GM12878 (cell line): Measurements from ENCODE around the gene CADPS. TPM values are rescaled to one million over a fixed set of nuclear protein-coding genes. Genes with fewer than 3 reads are reported as not detected.

ENCODE experiments used
- ATAC-seq: fragments of 200-7000 bp; cut with Tn5 transposase; 3 replicates; pipeline ENCODE4 v1.9.1; 2020; ENCODE audit warnings: mild to moderate bottlenecking, moderate library complexity
- BruUV-seq: library from RNA; stranded (reverse); fragments of 400-500 nt; replicated peaks from 2 replicates; lab custom pipeline; 2021; lab: Mats Ljungman, UMichigan
- CTCF ChIA-PET: fragments of 300-600 bp; sonication (Branson Sonifier 250); formaldehyde crosslinking; extraction: SDS; loops from one replicate; lab custom pipeline; 2021; ENCODE audit warnings: inconsistent platforms; lab: Yijun Ruan, JAX
- POLR2A ChIA-PET: fragments of 350-600 bp; formaldehyde crosslinking; extraction: SDS; loops from one replicate; lab custom pipeline; 2021; ENCODE audit warnings: inconsistent platforms; lab: Charles Lee
- RAD21 ChIA-PET: fragments of 300-600 bp; sonication (Branson Sonifier 250); formaldehyde crosslinking; loops from one replicate; lab custom pipeline; 2023; ENCODE audit warnings: antibody characterized with exemption; ENCODE audit not compliant: unreplicated experiment; lab: Charles Lee
- SMC1A ChIA-PET: fragments of 300-600 bp; sonication (Branson Sonifier 250); formaldehyde crosslinking; loops from one replicate; lab custom pipeline; 2023; ENCODE audit not compliant: unreplicated experiment, uncharacterized antibody; lab: Charles Lee
- DNase-seq: peaks from one replicate; pipeline ENCODE4 v3.0.0-alpha.2; 2011; ENCODE audit warnings: low read depth, low spot score
- FAIRE-seq: peaks from 3 replicates; lab custom pipeline; 2011; peaks lifted over from hg19 to GRCh38; lab: Jason Lieb, UNC
- H2AFZ ChIP-seq: 2 replicates; pipeline ENCODE4 v1.6.0; 2011; ENCODE audit warnings: low read depth, low read length, control low read depth; ENCODE audit not compliant: control insufficient read depth
- H3K27ac ChIP-seq: 2 replicates; pipeline ENCODE4 v1.5.1; 2011; ENCODE audit warnings: control low read depth; ENCODE audit not compliant: control insufficient read depth, insufficient read depth
- H3K27me3 ChIP-seq, 2 experiments: replicated peaks in 1 of 2; 2 replicates each; pipeline versions ENCODE4 v1.6.0 to v1.6.1; 2011; ENCODE audit warnings: low read length in 1 of 2; ENCODE audit not compliant: control insufficient read depth in 2 of 2, insufficient read depth in 2 of 2
- H3K36me3 ChIP-seq, 2 experiments: 2 replicates each; pipeline ENCODE4 v1.5.1; 2011; ENCODE audit warnings: low read length in 1 of 2; ENCODE audit not compliant: control insufficient read depth in 2 of 2, insufficient read depth in 2 of 2
- H3K4me1 ChIP-seq: 2 replicates; pipeline ENCODE4 v1.6.1; 2011; ENCODE audit warnings: mild to moderate bottlenecking, low read length, moderate library complexity, mixed read lengths; ENCODE audit not compliant: control insufficient read depth, insufficient read depth
- H3K4me2 ChIP-seq: 2 replicates; pipeline ENCODE4 v1.6.0; 2011; ENCODE audit warnings: control low read depth; ENCODE audit not compliant: control insufficient read depth, insufficient read depth
- H3K4me3 ChIP-seq: fragments of 200-600 bp; sonication (generic); 2 replicates; pipeline ENCODE4 v1.5.1; 2016
- H3K79me2 ChIP-seq: 2 replicates; pipeline ENCODE4 v1.6.0; 2011; ENCODE audit warnings: low read length; ENCODE audit not compliant: control insufficient read depth, insufficient read depth
- H3K9ac ChIP-seq: 2 replicates; pipeline ENCODE4 v1.8.0; 2011; ENCODE audit warnings: low read length, control low read depth, mixed read lengths; ENCODE audit not compliant: control insufficient read depth, insufficient read depth
- H3K9me3 ChIP-seq: replicated peaks from 3 replicates; pipeline ENCODE4 v1.5.1; 2011; ENCODE audit warnings: mild to moderate bottlenecking, low read length; ENCODE audit not compliant: control insufficient read depth, insufficient read depth
- H4K20me1 ChIP-seq: 2 replicates; pipeline ENCODE4 v1.6.0; 2011; ENCODE audit not compliant: control insufficient read depth, insufficient read depth
- CREM ChIP-seq: IDR thresholded peaks from 2 replicates; pipeline ENCODE4 v1.6.1; 2014; ENCODE audit warnings: antibody characterized with exemption, low read depth
- MEF2B ChIP-seq: fragments of 450-650 bp; IDR thresholded peaks from 2 replicates; pipeline ENCODE4 v1.6.1; 2018; ENCODE audit warnings: mild to moderate bottlenecking, moderate library complexity; ENCODE audit not compliant: partially characterized antibody, poor library complexity, severe bottlenecking
- RAD21 ChIP-seq: IDR thresholded peaks from 2 replicates; pipeline ENCODE4 v1.6.1; 2011; ENCODE audit warnings: mild to moderate bottlenecking, low read depth, low read length, moderate library complexity; ENCODE audit not compliant: insufficient read depth
- SPI1 ChIP-seq: IDR thresholded peaks from 2 replicates; pipeline ENCODE4 v1.6.1; 2011; ENCODE audit warnings: low read depth, mild to moderate bottlenecking, low read length, moderate library complexity, borderline replicate concordance; ENCODE audit not compliant: insufficient read depth
- SUZ12 ChIP-seq: fragments of 200-600 bp; sonication (generic); IDR thresholded peaks from one replicate; pipeline ENCODE4 v1.6.1; 2018; ENCODE audit warnings: antibody characterized with exemption, mild to moderate bottlenecking; ENCODE audit not compliant: unreplicated experiment
- USF1 ChIP-seq: IDR thresholded peaks from 2 replicates; pipeline ENCODE4 v1.6.1; 2011; ENCODE audit warnings: borderline replicate concordance, low read depth, mild to moderate bottlenecking, moderate library complexity, mixed read lengths, low read length; ENCODE audit not compliant: insufficient read depth; ENCODE audit errors: extremely low read length
- WGBS: methylation state at CpG from one replicate; pipeline ENCODE4 v1.1.6; 2016; ENCODE audit warnings: low lambda C conversion rate; ENCODE audit not compliant: insufficient replicate concordance, insufficient coverage; ENCODE audit errors: missing lambda C conversion rate; 5-methylcytosine and 5-hydroxymethylcytosine counted together
- in situ Hi-C: fragments of 300-500 bp; cut with MboI; formaldehyde crosslinking; loops from 9 replicates; pipeline ENCODE4 v1.14.3; 2018; ENCODE audit warnings: mixed read lengths
- intact Hi-C: fragments of 100-400 bp; cut with micrococcal nuclease; formaldehyde crosslinking; loops from one replicate; pipeline ENCODE4 v1.14.2; 2022; ENCODE audit not compliant: unreplicated experiment
- polyA plus RNA-seq, 11 experiments: library from polyadenylated mRNA; depleted of rRNA in 4 of 11; unstranded in 6 of 11; stranded (reverse) in 5 of 11; fragments of >200 nt; fragmentation: Nextera tagmentation in 4 of 11; fragmentation: Illumina TruSeq in 1 of 11; extraction: Ambion mirVana in 4 of 11; extraction: Trizol in 1 of 11; gene quantifications; 1 replicate in 1 of 11; 2 replicates in 10 of 11; pipeline versions ENCODE4 v1.2.1 to v1.2.3, GENCODE V29; 2011 to 2016; ENCODE audit warnings: inconsistent platforms in 2 of 11, missing spikeins in 2 of 11, low read depth in 1 of 11
- total RNA-seq, 4 experiments: library from RNA; depleted of rRNA in 3 of 4; stranded (reverse); fragments of >200 nt in 3 of 4; fragmentation: Illumina TruSeq in 1 of 4; extraction: Trizol in 1 of 4; gene quantifications; 2 replicates each; pipeline versions ENCODE4 v1.2.1 to v1.2.3, GENCODE V29; 2013 to 2021
- TF ChIP-seq, protein P1 (sequence below): fragments of 450-650 bp; IDR thresholded peaks from 2 replicates; pipeline ENCODE4 v1.6.1; 2014; ENCODE audit warnings: mild to moderate bottlenecking
- TF ChIP-seq, protein P2 (sequence below): fragments of 450-650 bp; formaldehyde crosslinking; IDR thresholded peaks from 2 replicates; pipeline ENCODE4 v1.4.0; 2022; ENCODE audit warnings: mild to moderate bottlenecking, moderate library complexity

Gene CADPS
- total and polyA plus RNA-seq, 10 of the 15 experiments (the other 5 are each of a cell fraction or from before 2014, with no cell fraction given) = 0.20 TPM; not detected in 9

- TF ChIP-seq CREM (no peak), SPI1 (no peak), MEF2B (no peak)
- TF ChIP-seq, protein P1, sequence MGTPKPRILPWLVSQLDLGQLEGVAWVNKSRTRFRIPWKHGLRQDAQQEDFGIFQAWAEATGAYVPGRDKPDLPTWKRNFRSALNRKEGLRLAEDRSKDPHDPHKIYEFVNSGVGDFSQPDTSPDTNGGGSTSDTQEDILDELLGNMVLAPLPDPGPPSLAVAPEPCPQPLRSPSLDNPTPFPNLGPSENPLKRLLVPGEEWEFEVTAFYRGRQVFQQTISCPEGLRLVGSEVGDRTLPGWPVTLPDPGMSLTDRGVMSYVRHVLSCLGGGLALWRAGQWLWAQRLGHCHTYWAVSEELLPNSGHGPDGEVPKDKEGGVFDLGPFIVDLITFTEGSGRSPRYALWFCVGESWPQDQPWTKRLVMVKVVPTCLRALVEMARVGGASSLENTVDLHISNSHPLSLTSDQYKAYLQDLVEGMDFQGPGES = no peak
These were observed 221.4 kb downstream of the CADPS start (continued) for GRCh38 chr3:62653796-62654195.

DNA sequence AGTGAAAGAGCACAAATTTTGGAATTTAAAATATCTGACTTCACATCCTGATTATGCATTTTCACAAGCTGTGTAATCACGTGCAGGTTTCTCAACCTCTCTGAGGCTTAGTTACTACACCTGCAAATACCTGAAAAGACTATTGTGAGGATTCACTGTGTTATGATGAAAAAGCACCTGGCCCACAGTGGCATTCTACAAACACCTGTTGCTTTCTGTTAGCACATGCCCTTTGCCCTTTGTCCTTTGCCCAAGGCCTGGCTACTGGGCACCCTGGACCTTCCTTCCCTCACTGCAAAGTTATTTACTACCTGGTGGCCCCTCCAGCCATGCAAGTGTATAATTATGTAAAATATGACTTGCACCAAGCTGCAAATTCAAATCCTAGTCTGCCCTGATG lies 227.5 kb downstream of the CADPS start:
- intact Hi-C loops = no loop called here
- no TSS peak for BruUV-seq
- CTCF ChIA-PET = no interaction called here

More for the DNA sequence above, 227.5 kb downstream of the CADPS start:
- DNase-seq = no peak
- H3K27ac ChIP-seq = no peak overlapping the region
- H3K27me3 ChIP-seq = no peaks in the 10 kb centered on the region
- SMC1A ChIA-PET = no interaction called here
- H3K4me3 ChIP-seq = no peak overlapping the region
- H3K9ac ChIP-seq = no peak overlapping the region
- H3K4me2 ChIP-seq = no peak overlapping the region
- POLR2A ChIA-PET = no interaction called here
- no peak for FAIRE-seq
- no peaks in the 10 kb centered on the region for H4K20me1 ChIP-seq
- RAD21 ChIA-PET = no interaction called here
- H2AFZ ChIP-seq = no peak overlapping the region
- TF ChIP-seq SUZ12 (no peak), USF1 (no peak), RAD21 (no peak)
- TF ChIP-seq, protein P2, sequence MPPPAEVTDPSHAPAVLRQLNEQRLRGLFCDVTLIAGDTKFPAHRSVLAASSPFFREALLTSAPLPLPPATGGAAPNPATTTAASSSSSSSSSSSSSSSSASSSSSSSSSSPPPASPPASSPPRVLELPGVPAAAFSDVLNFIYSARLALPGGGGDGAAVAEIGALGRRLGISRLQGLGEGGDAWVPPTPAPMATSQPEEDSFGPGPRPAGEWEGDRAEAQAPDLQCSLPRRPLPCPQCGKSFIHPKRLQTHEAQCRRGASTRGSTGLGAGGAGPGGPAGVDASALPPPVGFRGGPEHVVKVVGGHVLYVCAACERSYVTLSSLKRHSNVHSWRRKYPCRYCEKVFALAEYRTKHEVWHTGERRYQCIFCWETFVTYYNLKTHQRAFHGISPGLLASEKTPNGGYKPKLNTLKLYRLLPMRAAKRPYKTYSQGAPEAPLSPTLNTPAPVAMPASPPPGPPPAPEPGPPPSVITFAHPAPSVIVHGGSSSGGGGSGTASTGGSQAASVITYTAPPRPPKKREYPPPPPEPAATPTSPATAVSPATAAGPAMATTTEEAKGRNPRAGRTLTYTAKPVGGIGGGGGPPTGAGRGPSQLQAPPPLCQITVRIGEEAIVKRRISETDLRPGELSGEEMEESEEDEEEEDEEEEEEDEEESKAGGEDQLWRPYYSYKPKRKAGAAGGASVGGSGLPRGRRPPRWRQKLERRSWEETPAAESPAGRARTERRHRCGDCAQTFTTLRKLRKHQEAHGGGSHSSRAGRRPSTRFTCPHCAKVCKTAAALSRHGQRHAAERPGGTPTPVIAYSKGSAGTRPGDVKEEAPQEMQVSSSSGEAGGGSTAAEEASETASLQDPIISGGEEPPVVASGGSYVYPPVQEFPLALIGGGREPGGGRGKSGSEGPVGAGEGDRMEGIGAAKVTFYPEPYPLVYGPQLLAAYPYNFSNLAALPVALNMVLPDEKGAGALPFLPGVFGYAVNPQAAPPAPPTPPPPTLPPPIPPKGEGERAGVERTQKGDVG (CRISPR knock-in tag) = no peak
- in situ Hi-C loops = no loop called here
- WGBS = 0% methylated on average over 1 of the region's 1 CpG
- H3K9me3 ChIP-seq = no peaks in the 10 kb centered on the region
- H3K36me3 ChIP-seq = no peaks in the 10 kb centered on the region
- no peak for ATAC-seq
- no peaks in the 10 kb centered on the region for H3K4me1 ChIP-seq
- H3K79me2 ChIP-seq = no peaks in the 10 kb centered on the region
